HCT116 (cell line): ENCODE measurements around the gene UBE2F. TPM values are rescaled to one million over a fixed set of nuclear protein-coding genes. Genes with fewer than 3 reads are reported as not detected.

ENCODE experiments used
- ATAC-seq: fragments of 200-7000 bp; cut with Tn5 transposase; 2 replicates; pipeline ENCODE4 v1.9.1; 2020; ENCODE audit warnings: mild to moderate bottlenecking, moderate library complexity
- BruUV-seq: library from RNA; stranded (reverse); fragments of 400-500 nt; replicated peaks from 2 replicates; lab custom pipeline; 2021; lab: Mats Ljungman, UMichigan
- CTCF ChIA-PET: fragments of 300-600 bp; sonication (Branson Sonifier 250); formaldehyde crosslinking; loops from one replicate; lab custom pipeline; 2021; ENCODE audit warnings: antibody characterized with exemption; lab: Charles Lee
- POLR2A ChIA-PET: fragments of 300-600, 350-600 bp; sonication (Branson Sonifier 250); formaldehyde crosslinking; loops from one replicate; lab custom pipeline; 2021; ENCODE audit warnings: antibody characterized with exemption; lab: Charles Lee
- RAD21 ChIA-PET, 2 experiments: fragments of 300-600 bp; sonication (Branson Sonifier 250); formaldehyde crosslinking; loops; one replicate each; lab custom pipeline; 2023; ENCODE audit warnings: low total read pairs in 2 of 2; ENCODE audit not compliant: uncharacterized antibody in 2 of 2, unreplicated experiment in 2 of 2, low non-redundant PET in 1 of 2; lab: Charles Lee
- DNase-seq: peaks from one replicate; pipeline ENCODE4 v3.0.0-alpha.2; 2010; ENCODE audit warnings: low read depth, low spot score
- H2AFZ ChIP-seq: fragments of 200-600 bp; shearing (Covaris generic), sonication (generic); 2 replicates; pipeline ENCODE4 v1.6.1; 2017; ENCODE audit warnings: low read depth, mixed run types, mixed read lengths, antibody characterized with exemption, low read length; ENCODE audit not compliant: poor library complexity, severe bottlenecking
- H3K27ac ChIP-seq: 2 replicates; pipeline ENCODE4 v1.5.1; 2012; ENCODE audit warnings: low read depth, low read length
- H3K27me3 ChIP-seq: fragments of 200-600 bp; sonication (generic); 2 replicates; pipeline ENCODE4 v1.6.1; 2016; ENCODE audit warnings: mixed run types, low read length, mixed read lengths; ENCODE audit not compliant: insufficient read depth
- H3K36me3 ChIP-seq, 2 experiments: fragments of 200-500 bp in 1 of 2; fragments of 200-600 bp in 1 of 2; sonication (Bioruptor generic) in 1 of 2; sonication (generic) in 1 of 2; 2 replicates each; pipeline versions ENCODE4 v1.5.1 to v1.6.1; 2014 to 2016; ENCODE audit warnings: low read length in 2 of 2, inconsistent platforms in 1 of 2, mixed read lengths in 1 of 2, mixed run types in 1 of 2; ENCODE audit not compliant: insufficient read depth in 2 of 2, control insufficient read depth in 1 of 2
- H3K4me1 ChIP-seq, 2 experiments: fragments of 200-600 bp in 1 of 2; sonication (generic) in 1 of 2; 2 replicates each; pipeline versions ENCODE4 v1.5.1 to v1.6.1; 2012 to 2017; ENCODE audit warnings: low read length in 2 of 2, inconsistent platforms in 1 of 2, mild to moderate bottlenecking in 1 of 2, mixed read lengths in 1 of 2, mixed run types in 1 of 2, moderate library complexity in 1 of 2; ENCODE audit not compliant: insufficient read depth in 2 of 2, control insufficient read depth in 1 of 2
- H3K4me2 ChIP-seq: fragments of 200-600 bp; sonication (generic); 2 replicates; pipeline ENCODE4 v1.6.1; 2017; ENCODE audit warnings: mixed run types, low read length, mixed read lengths
- H3K4me3 ChIP-seq, 2 experiments: fragments of 200-600 bp in 1 of 2; sonication (generic) in 1 of 2; replicated peaks in 1 of 2; 2 replicates each; pipeline ENCODE4 v1.5.1; 2011 to 2016; ENCODE audit warnings: low read length in 2 of 2, control low read depth in 1 of 2, low read depth in 1 of 2, mild to moderate bottlenecking in 1 of 2, mixed read lengths in 1 of 2, mixed run types in 1 of 2
- H3K79me2 ChIP-seq: fragments of 200-600 bp; sonication (generic); 2 replicates; pipeline ENCODE4 v1.6.1; 2017; ENCODE audit warnings: mild to moderate bottlenecking, mixed run types, low read length, moderate library complexity, mixed read lengths; ENCODE audit not compliant: insufficient read depth
- H3K9ac ChIP-seq: fragments of 200-600 bp; sonication (generic); 2 replicates; pipeline ENCODE4 v1.6.1; 2016; ENCODE audit warnings: low read length, mixed read lengths
- H3K9me2 ChIP-seq: fragments of 200-600 bp; sonication (generic), shearing (Covaris generic); 2 replicates; pipeline ENCODE4 v1.6.1; 2017; ENCODE audit warnings: mixed run types, mild to moderate bottlenecking, moderate library complexity; ENCODE audit not compliant: insufficient read depth
- H3K9me3 ChIP-seq, 2 experiments: fragments of 200-500 bp in 1 of 2; fragments of 200-600 bp in 1 of 2; sonication (Bioruptor generic) in 1 of 2; sonication (generic) in 1 of 2; 2 replicates each; pipeline ENCODE4 v1.6.1; 2014 to 2017; ENCODE audit warnings: low read length in 2 of 2, mixed read lengths in 2 of 2, inconsistent platforms in 1 of 2, low read depth in 1 of 2, mild to moderate bottlenecking in 1 of 2, mixed run types in 1 of 2, moderate library complexity in 1 of 2; ENCODE audit not compliant: control insufficient read depth in 1 of 2, insufficient read depth in 1 of 2
- H4K20me1 ChIP-seq: fragments of 200-600 bp; sonication (generic), shearing (Covaris generic); 2 replicates; pipeline ENCODE4 v1.6.1; 2017; ENCODE audit warnings: mixed run types, mild to moderate bottlenecking, moderate library complexity; ENCODE audit not compliant: insufficient read depth
- ATF3 ChIP-seq: IDR thresholded peaks from 2 replicates; pipeline ENCODE4 v1.6.1; 2012
- CBX3 ChIP-seq: IDR thresholded peaks from 2 replicates; pipeline ENCODE4 v1.6.1; 2012; ENCODE audit warnings: low read depth
- CEBPB ChIP-seq: IDR thresholded peaks from 2 replicates; pipeline ENCODE4 v1.6.1; 2012; ENCODE audit warnings: low read depth
- CTCF ChIP-seq, 3 experiments: fragments of 200-600 bp in 1 of 3; sonication (generic) in 1 of 3; IDR thresholded peaks in 2 of 3; conservative IDR thresholded peaks in 1 of 3; 2 replicates each; pipeline ENCODE4 v1.5.1; 2012 to 2017; ENCODE audit warnings: low read depth in 2 of 3, low read length in 2 of 3, antibody characterized with exemption in 1 of 3, borderline replicate concordance in 1 of 3, control low read depth in 1 of 3, mild to moderate bottlenecking in 1 of 3, mixed read lengths in 1 of 3, mixed run types in 1 of 3, moderate library complexity in 1 of 3; ENCODE audit not compliant: insufficient read depth in 1 of 3
- EGR1 ChIP-seq: IDR thresholded peaks from 2 replicates; pipeline ENCODE4 v1.6.1; 2012; ENCODE audit warnings: low read depth
- ELF1 ChIP-seq: IDR thresholded peaks from 2 replicates; pipeline ENCODE4 v1.6.1; 2012; ENCODE audit warnings: low read depth, borderline replicate concordance
- EZH2 ChIP-seq: fragments of 200-600 bp; sonication (generic); IDR thresholded peaks from 2 replicates; pipeline ENCODE4 v1.6.1; 2017; ENCODE audit warnings: antibody characterized with exemption, mixed run types
- EZH2phosphoT487 ChIP-seq: fragments of 200-600 bp; IDR thresholded peaks from 2 replicates; pipeline ENCODE4 v1.6.1; 2018; ENCODE audit warnings: antibody characterized with exemption, borderline replicate concordance
- JUND ChIP-seq: IDR thresholded peaks from 2 replicates; pipeline ENCODE4 v1.6.1; 2012
- MAX ChIP-seq: IDR thresholded peaks from 2 replicates; pipeline ENCODE4 v1.6.1; 2012
- RAD21 ChIP-seq: IDR thresholded peaks from 2 replicates; pipeline ENCODE4 v1.6.1; 2012; ENCODE audit warnings: low read depth, mild to moderate bottlenecking
- SP1 ChIP-seq: IDR thresholded peaks from 2 replicates; pipeline ENCODE4 v1.6.1; 2012; ENCODE audit warnings: low read depth
- TCF7L2 ChIP-seq: IDR thresholded peaks from 2 replicates; pipeline ENCODE4 v1.7.0; 2011; ENCODE audit warnings: borderline replicate concordance, inconsistent platforms; ENCODE audit not compliant: insufficient read depth, insufficient read length; ENCODE audit errors: extremely low read depth
- YY1 ChIP-seq: IDR thresholded peaks from 2 replicates; pipeline ENCODE4 v1.6.1; 2011; ENCODE audit warnings: low read length, low read depth, moderate library complexity, mild to moderate bottlenecking; ENCODE audit not compliant: insufficient replicate concordance; ENCODE audit errors: extremely low read depth
- ZBTB33 ChIP-seq: IDR thresholded peaks from 2 replicates; pipeline ENCODE4 v1.6.1; 2011; ENCODE audit warnings: mild to moderate bottlenecking, low read length, moderate library complexity; ENCODE audit not compliant: insufficient replicate concordance; ENCODE audit errors: extremely low read depth
- ZFX ChIP-seq: fragments of 450-650 bp; IDR thresholded peaks from 2 replicates; pipeline ENCODE4 v1.6.1; 2017
- ZNF274 ChIP-seq: fragments of 200-500 bp; sonication (Bioruptor generic); IDR thresholded peaks from 2 replicates; pipeline ENCODE4 v1.6.1; 2014; ENCODE audit warnings: mild to moderate bottlenecking, low read depth, low read length, inconsistent platforms
- intact Hi-C: fragments of 100-400 bp; cut with micrococcal nuclease; formaldehyde crosslinking; loops from 2 replicates; pipeline ENCODE4 v1.10.0; 2022
- total RNA-seq: library from RNA; stranded (reverse); gene quantifications from one replicate; pipeline ENCODE4 v1.2.1, GENCODE V29; 2021; ENCODE audit not compliant: unreplicated experiment

Gene UBE2F
- total RNA-seq, 1 experiment from 2014 or later = 32.8 TPM

GRCh38 chr2:237980087-237980486 is 13.3 kb downstream of the UBE2F start:
- peaks cover 0 to 8% of the 10 kb centered on the region in 2 experiments; a peak in 1 of 4 replicates for H3K36me3 ChIP-seq

GRCh38 chr2:237980751-237981150 is 13.9 kb downstream of the UBE2F start:
- DNase-seq (no peak), ATAC-seq (no peak)
- Histone ChIP-seq H2AFZ (no peak overlapping the region), H3K79me2 (peaks cover 20% of the 10 kb centered on the region), H3K4me1 (no peaks in the 10 kb centered on the region), H4K20me1 (no peaks in the 10 kb centered on the region), H3K4me3 (no peak overlapping the region), H3K9ac (no peak overlapping the region), H3K9me3 (no peaks in the 10 kb centered on the region), H3K27ac (no peak overlapping the region), H3K27me3 (no peaks in the 10 kb centered on the region), H3K9me2 (no peaks in the 10 kb centered on the region), H3K36me3 (peaks cover 0 to 5% of the 10 kb centered on the region in 2 experiments; a peak in 1 of 4 replicates), H3K4me2 (no peak overlapping the region)
- CTCF ChIA-PET = interaction anchor here (0.6 kb wide), 1 partner anchor 390 kb away, joined by 3 read pairs; no protein-coding TSS in a partner anchor
- BruUV-seq = no TSS peak
- POLR2A ChIA-PET = no interaction called here
- intact Hi-C loops = no loop called here
- RAD21 ChIA-PET = no interaction called here
- no peak for TF ChIP-seq SP1
- no peak for TF ChIP-seq EZH2phosphoT487
- no peak for TF ChIP-seq RAD21
- TF ChIP-seq CTCF (IDR thresholded peaks at IDR 0.05 in 2 of 3, conservative IDR thresholded peaks at IDR 0.05 in 1 of 3; ENCODE audit: borderline replicate concordance in 1 of 3, insufficient read depth in 1 of 3, low read depth in 2 of 3, low read length in 2 of 3) = no peak
- TF ChIP-seq CBX3 = no peak
- TF ChIP-seq YY1 = no peak
- no peak for TF ChIP-seq ELF1
- no peak for TF ChIP-seq ZNF274
- TF ChIP-seq EZH2 = no peak
- no peak for TF ChIP-seq ZFX
- no peak for TF ChIP-seq ZBTB33
- TF ChIP-seq JUND = no peak
- TF ChIP-seq ATF3 = no peak
- TF ChIP-seq MAX = no peak
- TF ChIP-seq CEBPB = no peak
- TF ChIP-seq EGR1 = no peak

More at GRCh38 chr2:237980087-237980486, 13.3 kb downstream of the UBE2F start:
- Histone ChIP-seq H3K9ac (no peak overlapping the region), H3K4me2 (no peak overlapping the region), H3K9me3 (no peaks in the 10 kb centered on the region), H3K4me1 (no peaks in the 10 kb centered on the region), H2AFZ (no peak overlapping the region), H3K27me3 (no peaks in the 10 kb centered on the region), H3K9me2 (no peaks in the 10 kb centered on the region), H3K79me2 (peaks cover 18% of the 10 kb centered on the region), H3K27ac (no peak overlapping the region), H4K20me1 (no peaks in the 10 kb centered on the region), H3K4me3 (no peak overlapping the region)
- TF ChIP-seq TCF7L2 (no peak), ZNF274 (no peak), CBX3 (no peak), JUND (no peak)
- ATAC-seq = no peak
- ChIA-PET CTCF (no interaction called here), POLR2A (no interaction called here), RAD21 (no interaction called here)
- no TSS peak for BruUV-seq
- intact Hi-C loops = no loop called here
- no peak for DNase-seq
